ENCODE data around the gene CMTM1.
"Not testable (repeated sequence)": the region's sequence is repeated elsewhere in the genome, so short reads cannot be mapped to it uniquely, and the experiment has no call there.

The CMTM1 gene

GRCh38 chr16:66563574-66564334 is 2.5 kb upstream of the CMTM1 start:
- no peak overlapping the region for H3K4me3 ChIP-seq (ENCODE audit: low read depth, low read length)
- no peak for TF ChIP-seq CTCF (IDR thresholded peaks at IDR 0.05; ENCODE audit: borderline replicate concordance, insufficient read depth, low read depth, low read length)

GRCh38 chr16:66567270-66567669 is 1.0 kb downstream of the CMTM1 start:
- H3K4me3 ChIP-seq (ENCODE audit: low read depth, low read length), result not testable (repeated sequence)

GRCh38 chr16:66568355-66568754 is 2.1 kb downstream of the CMTM1 start:
- TF ChIP-seq CTCF (IDR thresholded peaks at IDR 0.05; ENCODE audit: borderline replicate concordance, insufficient read depth, low read depth, low read length), result no peak
- H3K4me3 ChIP-seq (ENCODE audit: low read depth, low read length), result no peak overlapping the region

GRCh38 chr16:66569131-66569530 is 2.9 kb downstream of the CMTM1 start:
- TF ChIP-seq CTCF (IDR thresholded peaks at IDR 0.05; ENCODE audit: borderline replicate concordance, insufficient read depth, low read depth, low read length), result no peak
- H3K4me3 ChIP-seq (ENCODE audit: low read depth, low read length), result no peak overlapping the region

GRCh38 chr16:66569827-66570405 is 3.7 kb downstream of the CMTM1 start:
- no peak for TF ChIP-seq CTCF (IDR thresholded peaks at IDR 0.05; ENCODE audit: borderline replicate concordance, insufficient read depth, low read depth, low read length)
- no peak overlapping the region for H3K4me3 ChIP-seq (ENCODE audit: low read depth, low read length)

GRCh38 chr16:66572356-66572755 is 6.1 kb downstream of the CMTM1 start:
- TF ChIP-seq CTCF (IDR thresholded peaks at IDR 0.05; ENCODE audit: borderline replicate concordance, insufficient read depth, low read depth, low read length), result no peak

GRCh38 chr16:66574081-66574480 is 7.8 kb downstream of the CMTM1 start:
- no peak for TF ChIP-seq CTCF (IDR thresholded peaks at IDR 0.05; ENCODE audit: borderline replicate concordance, insufficient read depth, low read depth, low read length)
- no peak overlapping the region for H3K4me3 ChIP-seq (ENCODE audit: low read depth, low read length)

More at GRCh38 chr16:66572356-66572755, 6.1 kb downstream of the CMTM1 start:
- H3K4me3 ChIP-seq (ENCODE audit: low read depth, low read length), result no peak overlapping the region

Measured in GM12875 (cell line).